Gastrocnemius medialis (tissue), 4 donors: ENCODE data around the gene SSX4.
"Not testable (repeated sequence)": the region's sequence is repeated elsewhere in the genome, so short reads cannot be mapped to it uniquely, and the experiment has no call there.

Experiments
- CTCF ChIP-seq, 5 experiments: fragments of 450-650 bp in 3 of 5; fragments of 200-600 bp in 2 of 5; sonication (generic) in 2 of 5; IDR thresholded peaks in 4 of 5; conservative IDR thresholded peaks in 1 of 5; 1 replicate in 4 of 5; 2 replicates in 1 of 5; pipeline ENCODE4 v1.5.1; 2016 to 2019; ENCODE audit warnings: antibody characterized with exemption in 5 of 5, mild to moderate bottlenecking in 3 of 5, moderate library complexity in 3 of 5
- POLR2A ChIP-seq, 2 donors: fragments of 450-650 bp; IDR thresholded peaks; one replicate each; pipeline ENCODE4 v1.6.1; 2017; ENCODE audit warnings: antibody characterized with exemption in 2 of 2, mild to moderate bottlenecking in 2 of 2, moderate library complexity in 2 of 2

- not testable (repeated sequence) for TF ChIP-seq CTCF (IDR thresholded peaks at IDR 0.05 in 4 of 5, conservative IDR thresholded peaks at IDR 0.05 in 1 of 5); POLR2A (IDR thresholded peaks at IDR 0.05)
Observed at GRCh38 chrX:48429606-48430005, 46.3 kb downstream of the SSX4 start.
